SU-DHL-6 (cell line): Measurements from ENCODE around the gene MIER2.

ENCODE experiments used
- H2AFZ ChIP-seq: fragments of 200-600 bp; sonication (generic); 2 replicates; pipeline ENCODE4 v1.6.1; 2014; ENCODE audit warnings: low read depth, mild to moderate bottlenecking, moderate library complexity, mixed read lengths, antibody characterized with exemption, low read length; ENCODE audit not compliant: severe bottlenecking
- H3F3A ChIP-seq: fragments of 200-600 bp; shearing (Covaris generic); 2 replicates; pipeline ENCODE4 v1.6.0; 2016; ENCODE audit warnings: antibody characterized with exemption, mild to moderate bottlenecking; ENCODE audit not compliant: insufficient read depth
- H3K27ac ChIP-seq: fragments of 200-600 bp; sonication (generic); 2 replicates; pipeline ENCODE4 v1.5.1; 2016; ENCODE audit warnings: low read depth, mild to moderate bottlenecking, low read length, moderate library complexity, mixed read lengths
- H3K27me3 ChIP-seq: fragments of 200-600 bp; sonication (generic), shearing (Covaris generic); 2 replicates; pipeline ENCODE4 v1.6.0; 2014; ENCODE audit warnings: mild to moderate bottlenecking, low read length
- H3K36me3 ChIP-seq: fragments of 200-600 bp; sonication (generic); 2 replicates; pipeline ENCODE4 v1.6.1; 2014; ENCODE audit warnings: mild to moderate bottlenecking, low read length, mixed read lengths
- H3K4me2 ChIP-seq: fragments of 300-600, 200-600 bp; shearing (Covaris generic), sonication (generic); 2 replicates; pipeline ENCODE4 v1.6.0; 2014; ENCODE audit warnings: low read length, low read depth, mild to moderate bottlenecking; ENCODE audit not compliant: poor library complexity, severe bottlenecking
- H3K4me3 ChIP-seq: fragments of 200-600 bp; sonication (generic); 2 replicates; pipeline ENCODE4 v1.5.1; 2014; ENCODE audit warnings: antibody characterized with exemption, low read length, mild to moderate bottlenecking, mixed read lengths; ENCODE audit not compliant: insufficient read depth, poor library complexity, severe bottlenecking
- H3K79me2 ChIP-seq: fragments of 200-600 bp; sonication (generic); 2 replicates; pipeline ENCODE4 v1.6.1; 2014; ENCODE audit warnings: mild to moderate bottlenecking, low read length, moderate library complexity; ENCODE audit not compliant: insufficient read depth
- H3K9ac ChIP-seq: fragments of 200-600 bp; sonication (generic); 2 replicates; pipeline ENCODE4 v1.7.0; 2014; ENCODE audit warnings: mild to moderate bottlenecking, low read length
- H3K9me2 ChIP-seq: fragments of 200-600 bp; sonication (generic); replicated peaks from 2 replicates; pipeline ENCODE4 v1.6.1; 2014; ENCODE audit warnings: low read length; ENCODE audit not compliant: insufficient read depth
- H3K9me3 ChIP-seq: fragments of 200-600 bp; sonication (generic); 2 replicates; pipeline ENCODE4 v1.6.1; 2014; ENCODE audit warnings: low read length, mixed read lengths; ENCODE audit not compliant: insufficient read depth
- H4K20me1 ChIP-seq: fragments of 200-600 bp; sonication (generic); 2 replicates; pipeline ENCODE4 v1.6.1; 2014; ENCODE audit warnings: low read depth, mild to moderate bottlenecking, antibody characterized with exemption, low read length, moderate library complexity, mixed read lengths
- CTCF ChIP-seq: fragments of 200-600 bp; sonication (generic); IDR thresholded peaks from one replicate; pipeline ENCODE4 v1.5.1; 2017; ENCODE audit warnings: antibody characterized with exemption, mild to moderate bottlenecking, low read length, moderate library complexity; ENCODE audit not compliant: insufficient read depth, poor library complexity, severe bottlenecking
- EZH2phosphoT487 ChIP-seq: fragments of 200-600 bp; sonication (generic), shearing (Covaris generic); conservative IDR thresholded peaks from 2 replicates; pipeline ENCODE4 v1.6.1; 2018; ENCODE audit warnings: mild to moderate bottlenecking, antibody characterized with exemption, low read length, moderate library complexity, mixed read lengths

The MIER2 gene

GRCh38 chr19:379796-380195, 35.2 kb upstream of the MIER2 start:
- no peaks in the 10 kb centered on the region for H3F3A ChIP-seq
- H2AFZ ChIP-seq: no peak overlapping the region
- no peak overlapping the region for H3K4me2 ChIP-seq
- no peak overlapping the region for H3K9ac ChIP-seq
- no peaks in the 10 kb centered on the region for H3K79me2 ChIP-seq
- no peak overlapping the region for H3K27ac ChIP-seq
- H3K27me3 ChIP-seq: no peaks in the 10 kb centered on the region
- H3K4me3 ChIP-seq: no peak overlapping the region
- H4K20me1 ChIP-seq: no peaks in the 10 kb centered on the region
- no peaks in the 10 kb centered on the region for H3K9me2 ChIP-seq
- no peaks in the 10 kb centered on the region for H3K36me3 ChIP-seq
- no peak for TF ChIP-seq CTCF
- TF ChIP-seq EZH2phosphoT487: no peak
- no peaks in the 10 kb centered on the region for H3K9me3 ChIP-seq

- Histone ChIP-seq H4K20me1 (no peaks in the 10 kb centered on the region), H3F3A (no peaks in the 10 kb centered on the region), H3K9ac (no peak overlapping the region), H2AFZ (no peak overlapping the region), H3K9me3 (no peaks in the 10 kb centered on the region), H3K4me2 (no peak overlapping the region), H3K27ac (no peak overlapping the region), H3K4me3 (no peak overlapping the region), H3K27me3 (no peaks in the 10 kb centered on the region), H3K9me2 (no peaks in the 10 kb centered on the region), H3K36me3 (no peaks in the 10 kb centered on the region), H3K79me2 (no peaks in the 10 kb centered on the region)
- no peak for TF ChIP-seq EZH2phosphoT487
- TF ChIP-seq CTCF: no peak
Measured at GRCh38 chr19:378706-379105, 34.1 kb upstream of the MIER2 start.

- no peak overlapping the region for H3K4me3 ChIP-seq
- H3K9ac ChIP-seq: no peak overlapping the region
- no peak for TF ChIP-seq EZH2phosphoT487
- no peak for TF ChIP-seq CTCF
- no peaks in the 10 kb centered on the region for H4K20me1 ChIP-seq
- H3K27ac ChIP-seq: no peak overlapping the region
- no peaks in the 10 kb centered on the region for H3F3A ChIP-seq
- no peaks in the 10 kb centered on the region for H3K9me3 ChIP-seq
- H3K79me2 ChIP-seq: no peaks in the 10 kb centered on the region
- H3K27me3 ChIP-seq: no peaks in the 10 kb centered on the region
- no peak overlapping the region for H2AFZ ChIP-seq
- H3K36me3 ChIP-seq: no peaks in the 10 kb centered on the region
- H3K9me2 ChIP-seq: no peaks in the 10 kb centered on the region
- no peak overlapping the region for H3K4me2 ChIP-seq
Measured at GRCh38 chr19:377801-378581, 33.4 kb upstream of the MIER2 start.
